ENCODE measurements around the gene PURB. TPM values are rescaled to one million over a fixed set of nuclear protein-coding genes. Genes with fewer than 3 reads are reported as not detected.

Gene PURB
- total and polyA plus RNA-seq, 9 of the 15 experiments (the other 6 are each of a cell fraction or from before 2014, with no cell fraction given): 1.6 to 14.1 (median 8.8) TPM

DNA sequence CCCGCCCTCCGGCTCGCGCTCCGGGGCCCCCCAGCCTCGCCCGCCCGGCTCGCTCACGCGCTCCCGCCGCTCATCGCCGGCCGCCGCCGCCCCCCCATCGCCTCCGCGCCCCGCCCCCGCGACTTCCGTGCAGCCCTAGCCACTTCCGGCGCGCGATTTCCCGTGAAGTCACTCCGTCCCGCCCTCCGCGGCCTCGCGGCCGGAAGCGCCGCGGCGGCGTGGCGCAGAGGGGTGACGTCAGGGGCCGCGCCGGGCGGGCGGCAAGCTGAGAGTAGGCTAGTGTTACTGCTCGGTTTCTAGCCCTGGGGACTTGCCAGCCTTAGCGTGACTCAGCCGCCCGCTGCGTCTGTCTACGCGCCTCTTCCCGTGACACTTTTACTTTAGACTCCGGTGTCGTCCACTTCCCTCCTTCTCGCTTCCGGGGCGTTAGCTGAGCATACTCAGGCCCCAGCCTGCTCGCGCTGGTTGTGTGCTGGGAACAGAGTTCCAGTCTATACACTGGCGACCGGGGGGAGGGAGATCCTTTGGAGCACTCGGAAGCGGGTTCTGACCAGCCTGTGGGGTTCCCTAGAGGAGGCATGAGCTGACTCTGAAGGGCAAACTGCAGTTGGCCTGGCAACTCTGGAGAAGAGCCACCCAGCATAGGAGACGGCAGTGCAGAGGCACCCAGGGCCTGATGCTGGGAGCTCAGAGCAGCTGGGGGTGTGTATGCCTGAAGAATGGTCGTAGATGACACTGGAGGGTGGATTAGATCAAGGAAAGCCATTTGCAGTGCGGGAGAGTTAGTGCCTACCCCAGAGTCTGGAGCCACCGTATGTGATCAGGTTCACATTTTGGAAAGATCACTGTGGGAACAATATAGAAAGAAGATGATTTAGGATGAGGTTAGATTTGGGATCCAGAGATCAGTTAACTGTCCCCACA, at the start of gene PURB (continued):
- TF ChIP-seq, protein P1, sequence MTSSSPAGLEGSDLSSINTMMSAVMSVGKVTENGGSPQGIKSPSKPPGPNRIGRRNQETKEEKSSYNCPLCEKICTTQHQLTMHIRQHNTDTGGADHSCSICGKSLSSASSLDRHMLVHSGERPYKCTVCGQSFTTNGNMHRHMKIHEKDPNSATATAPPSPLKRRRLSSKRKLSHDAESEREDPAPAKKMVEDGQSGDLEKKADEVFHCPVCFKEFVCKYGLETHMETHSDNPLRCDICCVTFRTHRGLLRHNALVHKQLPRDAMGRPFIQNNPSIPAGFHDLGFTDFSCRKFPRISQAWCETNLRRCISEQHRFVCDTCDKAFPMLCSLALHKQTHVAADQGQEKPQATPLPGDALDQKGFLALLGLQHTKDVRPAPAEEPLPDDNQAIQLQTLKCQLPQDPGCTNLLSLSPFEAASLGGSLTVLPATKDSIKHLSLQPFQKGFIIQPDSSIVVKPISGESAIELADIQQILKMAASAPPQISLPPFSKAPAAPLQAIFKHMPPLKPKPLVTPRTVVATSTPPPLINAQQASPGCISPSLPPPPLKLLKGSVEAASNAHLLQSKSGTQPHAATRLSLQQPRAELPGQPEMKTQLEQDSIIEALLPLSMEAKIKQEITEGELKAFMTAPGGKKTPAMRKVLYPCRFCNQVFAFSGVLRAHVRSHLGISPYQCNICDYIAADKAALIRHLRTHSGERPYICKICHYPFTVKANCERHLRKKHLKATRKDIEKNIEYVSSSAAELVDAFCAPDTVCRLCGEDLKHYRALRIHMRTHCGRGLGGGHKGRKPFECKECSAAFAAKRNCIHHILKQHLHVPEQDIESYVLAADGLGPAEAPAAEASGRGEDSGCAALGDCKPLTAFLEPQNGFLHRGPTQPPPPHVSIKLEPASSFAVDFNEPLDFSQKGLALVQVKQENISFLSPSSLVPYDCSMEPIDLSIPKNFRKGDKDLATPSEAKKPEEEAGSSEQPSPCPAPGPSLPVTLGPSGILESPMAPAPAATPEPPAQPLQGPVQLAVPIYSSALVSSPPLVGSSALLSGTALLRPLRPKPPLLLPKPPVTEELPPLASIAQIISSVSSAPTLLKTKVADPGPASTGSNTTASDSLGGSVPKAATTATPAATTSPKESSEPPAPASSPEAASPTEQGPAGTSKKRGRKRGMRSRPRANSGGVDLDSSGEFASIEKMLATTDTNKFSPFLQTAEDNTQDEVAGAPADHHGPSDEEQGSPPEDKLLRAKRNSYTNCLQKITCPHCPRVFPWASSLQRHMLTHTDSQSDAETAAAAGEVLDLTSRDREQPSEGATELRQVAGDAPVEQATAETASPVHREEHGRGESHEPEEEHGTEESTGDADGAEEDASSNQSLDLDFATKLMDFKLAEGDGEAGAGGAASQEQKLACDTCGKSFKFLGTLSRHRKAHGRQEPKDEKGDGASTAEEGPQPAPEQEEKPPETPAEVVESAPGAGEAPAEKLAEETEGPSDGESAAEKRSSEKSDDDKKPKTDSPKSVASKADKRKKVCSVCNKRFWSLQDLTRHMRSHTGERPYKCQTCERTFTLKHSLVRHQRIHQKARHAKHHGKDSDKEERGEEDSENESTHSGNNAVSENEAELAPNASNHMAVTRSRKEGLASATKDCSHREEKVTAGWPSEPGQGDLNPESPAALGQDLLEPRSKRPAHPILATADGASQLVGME (CRISPR knock-in tag; IDR thresholded peaks at IDR 0.05): no peak
- TF ChIP-seq, protein P2, sequence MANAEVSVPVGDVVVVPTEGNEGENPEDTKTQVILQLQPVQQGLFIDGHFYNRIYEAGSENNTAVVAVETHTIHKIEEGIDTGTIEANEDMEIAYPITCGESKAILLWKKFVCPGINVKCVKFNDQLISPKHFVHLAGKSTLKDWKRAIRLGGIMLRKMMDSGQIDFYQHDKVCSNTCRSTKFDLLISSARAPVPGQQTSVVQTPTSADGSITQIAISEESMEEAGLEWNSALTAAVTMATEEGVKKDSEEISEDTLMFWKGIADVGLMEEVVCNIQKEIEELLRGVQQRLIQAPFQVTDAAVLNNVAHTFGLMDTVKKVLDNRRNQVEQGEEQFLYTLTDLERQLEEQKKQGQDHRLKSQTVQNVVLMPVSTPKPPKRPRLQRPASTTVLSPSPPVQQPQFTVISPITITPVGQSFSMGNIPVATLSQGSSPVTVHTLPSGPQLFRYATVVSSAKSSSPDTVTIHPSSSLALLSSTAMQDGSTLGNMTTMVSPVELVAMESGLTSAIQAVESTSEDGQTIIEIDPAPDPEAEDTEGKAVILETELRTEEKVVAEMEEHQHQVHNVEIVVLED (CRISPR knock-in tag; IDR thresholded peaks at IDR 0.05): peak; percentile 94
- no peak for TF ChIP-seq CHD4 (IDR thresholded peaks at IDR 0.05; ENCODE audit: insufficient read depth, insufficient replicate concordance, low read depth, low read length, poor library complexity, severe bottlenecking)
- peak; percentile 99 for TF ChIP-seq GABPA (tag; conservative IDR thresholded peaks at IDR 0.05; ENCODE audit: low read depth)
- no peak for TF ChIP-seq RHOXF2B (CRISPR knock-in tag; conservative IDR thresholded peaks at IDR 0.05)
- no peak for TF ChIP-seq GTF2A2 (tag; IDR thresholded peaks at IDR 0.05)
- peak; percentile 65; the same call in 1 of the 2 replicates for TF ChIP-seq KLF16 (IDR thresholded peaks at IDR 0.05)
- no peak for TF ChIP-seq ZNF696 (CRISPR knock-in tag; conservative IDR thresholded peaks at IDR 0.05)
- TF ChIP-seq, protein P3, sequence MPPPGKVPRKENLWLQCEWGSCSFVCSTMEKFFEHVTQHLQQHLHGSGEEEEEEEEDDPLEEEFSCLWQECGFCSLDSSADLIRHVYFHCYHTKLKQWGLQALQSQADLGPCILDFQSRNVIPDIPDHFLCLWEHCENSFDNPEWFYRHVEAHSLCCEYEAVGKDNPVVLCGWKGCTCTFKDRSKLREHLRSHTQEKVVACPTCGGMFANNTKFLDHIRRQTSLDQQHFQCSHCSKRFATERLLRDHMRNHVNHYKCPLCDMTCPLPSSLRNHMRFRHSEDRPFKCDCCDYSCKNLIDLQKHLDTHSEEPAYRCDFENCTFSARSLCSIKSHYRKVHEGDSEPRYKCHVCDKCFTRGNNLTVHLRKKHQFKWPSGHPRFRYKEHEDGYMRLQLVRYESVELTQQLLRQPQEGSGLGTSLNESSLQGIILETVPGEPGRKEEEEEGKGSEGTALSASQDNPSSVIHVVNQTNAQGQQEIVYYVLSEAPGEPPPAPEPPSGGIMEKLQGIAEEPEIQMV (tag; conservative IDR thresholded peaks at IDR 0.05; ENCODE audit: low read depth): no peak
- TF ChIP-seq ZNF24 (IDR thresholded peaks at IDR 0.05): peak; percentile 26; the same call in 1 of the 2 replicates
- TF ChIP-seq, protein P4, sequence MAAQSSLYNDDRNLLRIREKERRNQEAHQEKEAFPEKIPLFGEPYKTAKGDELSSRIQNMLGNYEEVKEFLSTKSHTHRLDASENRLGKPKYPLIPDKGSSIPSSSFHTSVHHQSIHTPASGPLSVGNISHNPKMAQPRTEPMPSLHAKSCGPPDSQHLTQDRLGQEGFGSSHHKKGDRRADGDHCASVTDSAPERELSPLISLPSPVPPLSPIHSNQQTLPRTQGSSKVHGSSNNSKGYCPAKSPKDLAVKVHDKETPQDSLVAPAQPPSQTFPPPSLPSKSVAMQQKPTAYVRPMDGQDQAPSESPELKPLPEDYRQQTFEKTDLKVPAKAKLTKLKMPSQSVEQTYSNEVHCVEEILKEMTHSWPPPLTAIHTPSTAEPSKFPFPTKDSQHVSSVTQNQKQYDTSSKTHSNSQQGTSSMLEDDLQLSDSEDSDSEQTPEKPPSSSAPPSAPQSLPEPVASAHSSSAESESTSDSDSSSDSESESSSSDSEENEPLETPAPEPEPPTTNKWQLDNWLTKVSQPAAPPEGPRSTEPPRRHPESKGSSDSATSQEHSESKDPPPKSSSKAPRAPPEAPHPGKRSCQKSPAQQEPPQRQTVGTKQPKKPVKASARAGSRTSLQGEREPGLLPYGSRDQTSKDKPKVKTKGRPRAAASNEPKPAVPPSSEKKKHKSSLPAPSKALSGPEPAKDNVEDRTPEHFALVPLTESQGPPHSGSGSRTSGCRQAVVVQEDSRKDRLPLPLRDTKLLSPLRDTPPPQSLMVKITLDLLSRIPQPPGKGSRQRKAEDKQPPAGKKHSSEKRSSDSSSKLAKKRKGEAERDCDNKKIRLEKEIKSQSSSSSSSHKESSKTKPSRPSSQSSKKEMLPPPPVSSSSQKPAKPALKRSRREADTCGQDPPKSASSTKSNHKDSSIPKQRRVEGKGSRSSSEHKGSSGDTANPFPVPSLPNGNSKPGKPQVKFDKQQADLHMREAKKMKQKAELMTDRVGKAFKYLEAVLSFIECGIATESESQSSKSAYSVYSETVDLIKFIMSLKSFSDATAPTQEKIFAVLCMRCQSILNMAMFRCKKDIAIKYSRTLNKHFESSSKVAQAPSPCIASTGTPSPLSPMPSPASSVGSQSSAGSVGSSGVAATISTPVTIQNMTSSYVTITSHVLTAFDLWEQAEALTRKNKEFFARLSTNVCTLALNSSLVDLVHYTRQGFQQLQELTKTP (IDR thresholded peaks at IDR 0.05; ENCODE audit: low read depth in 1 of 2, partially characterized antibody in 2 of 2): peak in 1 of 2 experiments; percentile 73
- no peak for TF ChIP-seq TCFL5 (CRISPR knock-in tag; conservative IDR thresholded peaks at IDR 0.05)

All from K562 (cell line).